Glutamatergic neuron (in vitro differentiated cells): ENCODE results near the gene TARDBP. TPM values are rescaled to one million over a fixed set of nuclear protein-coding genes. Genes with fewer than 3 reads are reported as not detected.
"Not testable (repeated sequence)": the region's sequence is repeated elsewhere in the genome, so short reads cannot be mapped to it uniquely, and the experiment has no call there.

ENCODE experiments used
- DNase-seq: peaks from one replicate; pipeline ENCODE4 v3.0.0; 2022
- H3K27ac Mint-ChIP-seq: one replicate; pipeline ENCODE4 v1.8.0; 2020; ENCODE audit warnings: mild to moderate bottlenecking, mixed read lengths, inconsistent platforms; ENCODE audit not compliant: unreplicated experiment
- H3K27me3 Mint-ChIP-seq: one replicate; pipeline ENCODE4 v1.8.0; 2020; ENCODE audit warnings: mild to moderate bottlenecking, moderate library complexity, mixed read lengths, inconsistent platforms; ENCODE audit not compliant: unreplicated experiment
- H3K36me3 Mint-ChIP-seq: one replicate; pipeline ENCODE4 v1.8.0; 2020; ENCODE audit warnings: mild to moderate bottlenecking, mixed read lengths, inconsistent platforms; ENCODE audit not compliant: unreplicated experiment
- H3K4me1 Mint-ChIP-seq: one replicate; pipeline ENCODE4 v1.8.0; 2020; ENCODE audit warnings: mild to moderate bottlenecking, low read depth, mixed read lengths, inconsistent platforms; ENCODE audit not compliant: unreplicated experiment
- H3K4me3 Mint-ChIP-seq: one replicate; pipeline ENCODE4 v1.8.0; 2020; ENCODE audit warnings: mild to moderate bottlenecking, mixed read lengths, inconsistent platforms; ENCODE audit not compliant: unreplicated experiment
- H3K9me3 Mint-ChIP-seq: one replicate; pipeline ENCODE4 v1.8.0; 2020; ENCODE audit warnings: mild to moderate bottlenecking, moderate library complexity, mixed read lengths, inconsistent platforms; ENCODE audit not compliant: unreplicated experiment
- total RNA-seq: library from RNA; stranded (reverse); fragmentation: NEBNext Ultra II Directional; extraction: Animal tissue kit (Norgen Biotek cat#: 25700); gene quantifications from one replicate; pipeline ENCODE4 v1.2.1, GENCODE V29; 2021; ENCODE audit not compliant: unreplicated experiment
- TF ChIP-seq, protein P1 (sequence below): fragments of 200-600 bp; sonication (generic); IDR thresholded peaks from one replicate; pipeline ENCODE4 v1.5.0; 2021; ENCODE audit not compliant: partially characterized antibody, unreplicated experiment

Gene TARDBP
- total RNA-seq, 1 donor from 2014 or later = 161 TPM

DNA sequence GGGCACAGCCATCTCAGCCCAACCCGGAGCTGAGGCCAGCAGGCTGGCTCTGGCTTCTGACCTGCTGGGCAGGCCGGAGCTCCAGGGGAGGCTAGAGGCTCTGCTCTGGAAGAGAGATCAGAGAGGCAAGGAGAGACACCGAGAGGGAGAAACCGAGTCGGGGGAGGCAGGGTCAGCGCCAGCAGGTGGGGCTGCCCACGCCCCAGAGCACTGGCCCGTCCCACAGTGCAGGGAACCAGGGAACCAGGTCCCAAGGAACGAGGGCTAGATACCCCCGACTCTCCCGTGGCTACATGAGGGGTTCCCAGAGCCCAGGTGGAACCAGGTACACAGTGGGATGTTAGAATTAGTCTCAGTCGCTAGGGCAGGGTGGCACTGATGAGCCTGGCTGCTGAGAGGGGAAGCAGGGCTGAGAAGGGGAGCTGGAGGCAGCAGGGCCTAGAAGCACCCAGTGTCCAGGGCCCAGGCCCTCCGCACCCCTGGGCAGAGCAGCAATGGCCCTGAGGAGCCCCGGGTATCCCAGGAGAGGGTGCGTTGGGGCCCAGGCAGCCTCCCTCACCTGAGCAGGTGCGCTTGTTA lies 32.5 kb downstream of the TARDBP start:
- TF ChIP-seq, protein P1, sequence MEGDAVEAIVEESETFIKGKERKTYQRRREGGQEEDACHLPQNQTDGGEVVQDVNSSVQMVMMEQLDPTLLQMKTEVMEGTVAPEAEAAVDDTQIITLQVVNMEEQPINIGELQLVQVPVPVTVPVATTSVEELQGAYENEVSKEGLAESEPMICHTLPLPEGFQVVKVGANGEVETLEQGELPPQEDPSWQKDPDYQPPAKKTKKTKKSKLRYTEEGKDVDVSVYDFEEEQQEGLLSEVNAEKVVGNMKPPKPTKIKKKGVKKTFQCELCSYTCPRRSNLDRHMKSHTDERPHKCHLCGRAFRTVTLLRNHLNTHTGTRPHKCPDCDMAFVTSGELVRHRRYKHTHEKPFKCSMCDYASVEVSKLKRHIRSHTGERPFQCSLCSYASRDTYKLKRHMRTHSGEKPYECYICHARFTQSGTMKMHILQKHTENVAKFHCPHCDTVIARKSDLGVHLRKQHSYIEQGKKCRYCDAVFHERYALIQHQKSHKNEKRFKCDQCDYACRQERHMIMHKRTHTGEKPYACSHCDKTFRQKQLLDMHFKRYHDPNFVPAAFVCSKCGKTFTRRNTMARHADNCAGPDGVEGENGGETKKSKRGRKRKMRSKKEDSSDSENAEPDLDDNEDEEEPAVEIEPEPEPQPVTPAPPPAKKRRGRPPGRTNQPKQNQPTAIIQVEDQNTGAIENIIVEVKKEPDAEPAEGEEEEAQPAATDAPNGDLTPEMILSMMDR = no peak
- DNase-seq = no peak
- Mint-ChIP-seq H3K9me3 (no peaks in the 10 kb centered on the region), H3K36me3 (no peaks in the 10 kb centered on the region), H3K4me3 (no peak overlapping the region), H3K27me3 (no peaks in the 10 kb centered on the region), H3K27ac (no peak overlapping the region), H3K4me1 (no peaks in the 10 kb centered on the region)

DNA sequence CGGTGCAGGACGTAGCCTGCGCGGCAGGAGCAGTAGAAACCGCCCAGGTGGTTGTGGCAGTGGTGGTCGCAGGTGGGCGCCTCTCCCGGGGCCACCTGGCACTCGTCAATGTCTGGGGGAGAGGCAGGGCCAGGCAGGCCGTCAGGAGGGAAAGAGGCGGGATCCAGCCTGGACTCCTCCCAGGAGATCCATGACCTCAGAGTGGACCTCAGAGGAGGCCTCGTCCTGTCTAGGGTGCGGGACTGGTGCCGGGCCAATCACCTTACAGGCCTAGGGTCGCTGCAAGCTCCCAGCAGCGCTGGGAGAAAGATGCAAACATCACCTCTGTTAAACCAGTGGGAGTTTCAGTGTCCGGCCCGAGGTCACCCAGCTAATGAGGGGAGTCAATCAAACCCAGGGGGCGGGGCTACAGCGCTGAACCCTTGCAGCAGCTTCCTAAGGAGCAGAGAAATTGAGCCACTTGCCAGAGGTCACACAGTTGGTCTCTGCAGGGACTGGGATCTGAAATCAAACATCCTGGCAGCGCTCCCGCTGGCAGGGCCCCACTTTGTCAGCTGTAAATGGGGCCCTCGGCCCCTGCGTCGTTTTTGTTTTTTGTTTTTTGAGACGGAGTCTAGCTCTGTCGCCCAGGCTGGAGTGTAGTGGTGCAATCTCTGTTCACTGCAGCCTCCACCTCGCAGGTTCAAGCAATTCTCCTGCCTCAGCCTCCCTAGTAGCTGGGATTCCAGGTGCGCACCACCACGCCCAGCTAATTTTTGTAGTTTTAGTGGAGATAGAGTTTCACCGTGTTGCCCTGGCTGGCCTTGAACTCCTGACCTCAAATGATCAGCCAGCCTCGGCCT lies 33.2 kb downstream of the TARDBP start:
- no peak overlapping the region for H3K4me3 Mint-ChIP-seq
- H3K9me3 Mint-ChIP-seq = no peaks in the 10 kb centered on the region

DNA sequence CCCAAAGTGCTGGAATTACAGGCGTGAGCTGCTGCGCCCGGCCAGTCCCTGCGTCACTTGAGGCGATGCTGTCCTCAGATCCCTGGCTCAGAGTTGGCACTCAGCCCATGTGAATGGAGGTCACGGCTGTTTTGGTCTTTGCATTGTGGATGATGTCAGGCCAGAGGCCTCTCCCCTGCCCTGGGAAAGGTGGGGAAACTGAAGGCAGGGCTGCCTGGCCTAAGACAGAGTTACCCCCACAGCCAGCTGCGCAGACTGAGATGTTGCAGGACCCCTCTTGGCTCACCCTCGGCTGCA lies 33.8 kb downstream of the TARDBP start:
- Mint-ChIP-seq H3K27ac (no peak overlapping the region), H3K9me3 (no peaks in the 10 kb centered on the region), H3K36me3 (no peaks in the 10 kb centered on the region), H3K4me3 (no peak overlapping the region), H3K4me1 (peaks cover 2% of the 10 kb centered on the region), H3K27me3 (no peaks in the 10 kb centered on the region)
- DNase-seq = no peak
- TF ChIP-seq, protein P1 = no peak

More for the DNA sequence above, 33.2 kb downstream of the TARDBP start:
- H3K27ac Mint-ChIP-seq = no peak overlapping the region
- H3K27me3 Mint-ChIP-seq = no peaks in the 10 kb centered on the region
- no peaks in the 10 kb centered on the region for H3K4me1 Mint-ChIP-seq
- DNase-seq = peak; percentile 74
- H3K36me3 Mint-ChIP-seq = no peaks in the 10 kb centered on the region
- TF ChIP-seq, protein P1 = no peak

DNA sequence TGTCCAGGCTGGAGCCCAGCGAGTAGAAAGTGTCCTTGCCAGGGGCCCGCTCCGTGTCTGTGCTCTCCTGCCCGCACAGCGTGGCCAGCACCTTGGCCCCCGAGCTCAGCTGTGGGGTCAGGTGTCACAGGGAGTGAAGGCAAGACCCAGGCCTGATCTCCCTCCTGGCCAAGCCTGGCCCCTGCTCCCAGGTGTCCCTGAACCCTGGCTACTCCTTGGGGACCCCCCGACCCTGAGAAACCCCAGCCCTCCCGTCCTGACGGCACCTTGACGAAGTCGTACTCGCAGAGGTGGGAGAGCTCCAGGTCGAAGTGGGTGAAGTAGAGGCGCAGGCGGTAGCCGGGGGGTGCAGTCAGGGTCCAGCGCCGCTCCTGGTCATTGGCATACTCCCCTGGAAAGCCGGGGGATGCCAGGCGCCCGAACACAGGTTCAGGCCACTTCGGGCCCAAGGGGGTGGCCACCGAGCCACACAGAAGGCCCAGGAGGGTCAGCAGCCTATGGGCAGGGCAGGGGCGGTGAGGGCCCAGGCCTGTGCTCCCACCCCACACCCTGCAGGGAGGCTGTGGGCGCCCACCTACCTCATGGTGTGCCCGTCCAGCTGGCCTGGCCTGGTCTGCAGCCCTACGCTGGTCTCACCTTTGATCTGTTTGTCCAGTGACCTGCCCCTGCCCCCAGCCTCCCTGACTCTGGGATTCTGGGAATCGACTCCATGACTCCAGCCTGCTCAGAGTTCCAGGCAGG lies 34.3 kb downstream of the TARDBP start, which contains the start of gene MASP2:
TSS of gene MASP2 (minus strand) at position 615 of the 741 bp plus-strand sequence. CDS start at position 583, 32 bp downstream.
- no peaks in the 10 kb centered on the region for H3K27me3 Mint-ChIP-seq
- DNase-seq = no peak
- no peak within 1 kb of the TSS for H3K27ac Mint-ChIP-seq
- peaks cover 8% of the 10 kb centered on the region for H3K4me1 Mint-ChIP-seq
- H3K4me3 Mint-ChIP-seq = no peak within 1 kb of the TSS
- no peaks in the 10 kb centered on the region for H3K9me3 Mint-ChIP-seq
- TF ChIP-seq, protein P1 = no peak
- no peaks in the 10 kb centered on the region for H3K36me3 Mint-ChIP-seq

DNA sequence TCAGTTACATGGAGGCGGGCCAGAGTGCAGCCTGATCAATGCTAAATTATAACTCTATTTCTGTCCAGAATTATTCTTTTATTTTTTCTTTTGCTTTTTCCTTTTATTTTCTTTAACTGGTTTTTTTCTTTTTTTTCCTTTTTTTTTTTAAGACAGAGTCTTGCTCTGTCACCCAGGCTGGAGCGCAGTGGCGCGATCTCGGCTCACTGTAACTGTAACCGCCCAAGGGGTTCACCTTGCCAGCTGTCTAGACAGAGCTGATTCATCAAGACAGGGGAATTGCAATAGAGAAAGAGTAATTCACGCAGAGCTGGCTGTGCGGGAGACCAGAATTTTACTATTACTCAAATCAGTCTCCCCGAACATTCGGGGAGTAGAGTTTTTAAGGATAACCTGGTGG lies 38.7 kb downstream of the TARDBP start:
- not testable (repeated sequence) for H3K9me3 Mint-ChIP-seq, H3K27me3 Mint-ChIP-seq, H3K36me3 Mint-ChIP-seq, DNase-seq
- H3K4me3 Mint-ChIP-seq = peak overlapping the region; percentile 14
- peaks cover 19% of the 10 kb centered on the region for H3K4me1 Mint-ChIP-seq
- peak overlapping the region; percentile 5 for H3K27ac Mint-ChIP-seq
